Hepatocyte (in vitro differentiated cells): ENCODE measurements around the gene DCP2. TPM values are rescaled to one million over a fixed set of nuclear protein-coding genes. Genes with fewer than 3 reads are reported as not detected.

ENCODE experiments used
- DNase-seq: peaks from one replicate; pipeline ENCODE4 v3.0.0-alpha.2; 2016; ENCODE audit warnings: low spot score
- H2AFZ ChIP-seq: fragments of 200-600 bp; sonication (generic); 2 replicates; pipeline ENCODE4 v1.6.0; 2016; ENCODE audit warnings: antibody characterized with exemption, mild to moderate bottlenecking
- H3K27ac ChIP-seq: fragments of 200-600 bp; sonication (generic); 2 replicates; pipeline ENCODE4 v1.5.1; 2016; ENCODE audit warnings: mild to moderate bottlenecking
- H3K27me3 ChIP-seq: fragments of 200-600 bp; sonication (generic); 2 replicates; pipeline ENCODE4 v1.6.1; 2016
- H3K36me3 ChIP-seq: fragments of 200-600 bp; sonication (generic); replicated peaks from 2 replicates; pipeline ENCODE4 v1.5.1; 2016; ENCODE audit warnings: low read depth; ENCODE audit not compliant: insufficient read depth
- H3K4me1 ChIP-seq: fragments of 200-600 bp; sonication (generic); 2 replicates; pipeline ENCODE4 v1.5.1; 2016; ENCODE audit warnings: mild to moderate bottlenecking, moderate library complexity; ENCODE audit not compliant: insufficient read depth
- H3K4me2 ChIP-seq: fragments of 200-600 bp; sonication (generic); 2 replicates; pipeline ENCODE4 v1.6.0; 2016
- H3K4me3 ChIP-seq: fragments of 200-600 bp; sonication (generic); 2 replicates; pipeline ENCODE4 v1.5.1; 2016; ENCODE audit warnings: mild to moderate bottlenecking
- H3K79me2 ChIP-seq: fragments of 200-600 bp; sonication (generic); 2 replicates; pipeline ENCODE4 v1.6.0; 2017; ENCODE audit warnings: mild to moderate bottlenecking
- H3K9me2 ChIP-seq: fragments of 200-600 bp; sonication (generic); replicated peaks from 2 replicates; pipeline ENCODE4 v1.6.0; 2017; ENCODE audit warnings: mild to moderate bottlenecking; ENCODE audit not compliant: insufficient read depth
- H3K9me3 ChIP-seq: fragments of 200-600 bp; sonication (generic); 2 replicates; pipeline ENCODE4 v1.5.1; 2016; ENCODE audit warnings: low read depth, mild to moderate bottlenecking
- H4K20me1 ChIP-seq: fragments of 200-600 bp; sonication (generic); 2 replicates; pipeline ENCODE4 v1.6.0; 2016; ENCODE audit warnings: mild to moderate bottlenecking; ENCODE audit not compliant: insufficient read depth, poor library complexity, severe bottlenecking
- CTCF ChIP-seq: fragments of 200-600 bp; sonication (generic); IDR thresholded peaks from 2 replicates; pipeline ENCODE4 v1.5.1; 2016; ENCODE audit warnings: antibody characterized with exemption, mild to moderate bottlenecking; ENCODE audit not compliant: poor library complexity
- EZH2 ChIP-seq: fragments of 200-600 bp; sonication (generic); IDR thresholded peaks from 2 replicates; pipeline ENCODE4 v1.6.1; 2016; ENCODE audit warnings: antibody characterized with exemption, mild to moderate bottlenecking, borderline replicate concordance
- EZH2phosphoT487 ChIP-seq: fragments of 200-600 bp; sonication (generic); IDR thresholded peaks from one replicate; pipeline ENCODE4 v1.6.1; 2018; ENCODE audit warnings: antibody characterized with exemption, mild to moderate bottlenecking, low read depth, moderate library complexity; ENCODE audit not compliant: unreplicated experiment, severe bottlenecking
- WGBS: methylation state at CpG from one replicate; pipeline ENCODE4 v1.1.6; 2016; ENCODE audit warnings: low lambda C conversion rate; ENCODE audit errors: missing lambda C conversion rate; 5-methylcytosine and 5-hydroxymethylcytosine counted together
- polyA plus RNA-seq: library from polyadenylated mRNA; unstranded; fragments of >200 nt; fragmentation: Nextera tagmentation; extraction: Ambion mirVana; gene quantifications from 2 replicates; pipeline ENCODE4 v1.2.1, GENCODE V29; 2016
- total RNA-seq: library from RNA; depleted of rRNA; stranded (reverse); fragments of >200 nt; gene quantifications from 2 replicates; pipeline ENCODE4 v1.2.3, GENCODE V29; 2014

The DCP2 gene
- total and polyA plus RNA-seq, 2 experiments from 2014 or later: 8.8 to 41.9 TPM

- peaks cover 66% of the 10 kb centered on the region for H3K79me2 ChIP-seq
- H3K4me2 ChIP-seq: no peak overlapping the region
Observed at GRCh38 chr5:112995764-112996618, 19.4 kb downstream of the DCP2 start.

DNA sequence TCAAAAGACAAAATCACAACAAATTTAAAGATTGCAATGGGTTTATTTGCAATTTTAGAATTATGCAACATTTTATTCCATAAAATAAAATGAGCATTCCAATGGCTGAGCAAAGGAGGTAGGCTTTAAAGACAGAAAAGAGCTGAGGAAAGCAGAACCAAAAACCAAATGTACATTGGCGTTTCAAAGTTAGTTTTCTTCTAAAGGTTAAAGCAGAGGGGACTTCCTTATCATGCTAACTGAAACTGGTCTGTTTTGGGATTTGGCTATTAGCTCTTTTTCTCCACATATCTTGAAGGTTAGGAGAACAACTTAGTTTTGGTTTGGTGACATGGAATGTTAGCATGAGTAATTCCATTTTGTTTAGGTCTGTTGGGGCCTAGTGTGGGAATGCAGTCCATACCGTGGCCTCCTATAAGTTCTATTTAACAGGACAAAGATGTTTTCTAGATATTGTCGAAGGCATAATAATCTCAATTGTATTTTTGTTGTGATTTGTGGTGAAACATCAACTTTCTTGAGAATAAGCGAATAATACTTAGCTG, 20.3 kb downstream of the DCP2 start:
- no peaks in the 10 kb centered on the region for H3K9me3 ChIP-seq
- peaks cover 2% of the 10 kb centered on the region for H3K4me1 ChIP-seq
- H3K4me3 ChIP-seq: no peak overlapping the region
- peaks cover 58% of the 10 kb centered on the region for H3K79me2 ChIP-seq
- peaks cover 4% of the 10 kb centered on the region for H4K20me1 ChIP-seq
- H3K4me2 ChIP-seq: no peak overlapping the region
- H2AFZ ChIP-seq: no peak overlapping the region
- DNase-seq: no peak
- no peaks in the 10 kb centered on the region for H3K36me3 ChIP-seq
- no peak overlapping the region for H3K27ac ChIP-seq
- TF ChIP-seq EZH2: no peak
- no peak for TF ChIP-seq EZH2phosphoT487
- no peak for TF ChIP-seq CTCF
- 87% methylated on average over 4 of the region's 4 CpGs for whole genome bisulfite sequencing
- no peaks in the 10 kb centered on the region for H3K27me3 ChIP-seq
- H3K9me2 ChIP-seq: no peaks in the 10 kb centered on the region

More at GRCh38 chr5:112995764-112996618, 19.4 kb downstream of the DCP2 start:
- no peak overlapping the region for H2AFZ ChIP-seq
- peak; percentile 83 for DNase-seq
- no peak overlapping the region for H3K4me3 ChIP-seq
- H3K4me1 ChIP-seq: peaks cover 2% of the 10 kb centered on the region
- no peaks in the 10 kb centered on the region for H3K9me2 ChIP-seq
- 22% methylated on average over 7 of the region's 7 CpGs for WGBS
- no peaks in the 10 kb centered on the region for H3K36me3 ChIP-seq
- TF ChIP-seq CTCF: peak; percentile 92
- TF ChIP-seq EZH2: no peak
- TF ChIP-seq EZH2phosphoT487: no peak
- H3K9me3 ChIP-seq: no peaks in the 10 kb centered on the region
- no peaks in the 10 kb centered on the region for H3K27me3 ChIP-seq
- H3K27ac ChIP-seq: no peak overlapping the region
- peaks cover 4% of the 10 kb centered on the region for H4K20me1 ChIP-seq

DNA sequence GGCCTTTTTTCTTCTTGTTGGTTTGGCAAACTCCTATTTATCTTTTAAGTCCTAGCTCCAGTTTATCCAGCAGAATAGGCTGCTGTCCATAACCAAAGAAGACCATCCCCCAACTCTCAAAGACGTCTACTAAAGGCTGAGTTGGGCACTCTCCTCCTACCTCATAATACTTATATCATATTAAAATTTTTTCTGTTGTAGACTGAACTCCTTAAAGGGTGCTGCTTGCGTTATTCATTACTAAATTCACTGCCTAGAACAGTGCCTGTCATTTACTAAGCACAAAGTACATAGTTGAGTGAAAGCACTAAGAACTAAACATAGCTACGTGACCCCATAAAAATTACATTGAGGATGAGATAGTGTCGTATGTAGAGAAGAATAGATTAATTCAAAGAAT, 21.7 kb downstream of the DCP2 start:
- no peaks in the 10 kb centered on the region for H3K9me3 ChIP-seq
- no peaks in the 10 kb centered on the region for H3K36me3 ChIP-seq
- no peak overlapping the region for H3K4me3 ChIP-seq
- no peak for TF ChIP-seq EZH2phosphoT487
- TF ChIP-seq CTCF: no peak
- no peak for TF ChIP-seq EZH2
- no peak overlapping the region for H3K4me2 ChIP-seq
- 92% methylated on average over 4 of the region's 4 CpGs for WGBS
- H4K20me1 ChIP-seq: no peaks in the 10 kb centered on the region
- peaks cover 2% of the 10 kb centered on the region for H3K4me1 ChIP-seq
- peaks cover 47% of the 10 kb centered on the region for H3K79me2 ChIP-seq
- H3K27ac ChIP-seq: no peak overlapping the region
- DNase-seq: no peak
- no peaks in the 10 kb centered on the region for H3K9me2 ChIP-seq
- H3K27me3 ChIP-seq: no peaks in the 10 kb centered on the region
- H2AFZ ChIP-seq: no peak overlapping the region
